Epithelial cell of proximal tubule (primary cell): ENCODE data around the gene PLXNC1. TPM values are rescaled to one million over a fixed set of nuclear protein-coding genes. Genes with fewer than 3 reads are reported as not detected.

ENCODE experiments used
- DNase-seq: peaks from one replicate; pipeline ENCODE4 v3.0.0-alpha.2; 2011; ENCODE audit warnings: low read depth
- H3K4me3 ChIP-seq: 2 replicates; pipeline ENCODE4 v1.5.1; 2011; ENCODE audit warnings: low read depth, mild to moderate bottlenecking, low read length
- total RNA-seq: library from RNA; depleted of rRNA; stranded (reverse); fragments of >200 nt; gene quantifications from 2 replicates; pipeline ENCODE4 v1.2.3, GENCODE V29; 2015
- TF ChIP-seq, protein P1 (sequence below): conservative IDR thresholded peaks from 2 replicates; pipeline ENCODE4 v1.5.1; 2012; ENCODE audit warnings: low read depth, mild to moderate bottlenecking, low read length

Gene PLXNC1
- total RNA-seq, 1 donor from 2014 or later = 0.06 TPM

DNA sequence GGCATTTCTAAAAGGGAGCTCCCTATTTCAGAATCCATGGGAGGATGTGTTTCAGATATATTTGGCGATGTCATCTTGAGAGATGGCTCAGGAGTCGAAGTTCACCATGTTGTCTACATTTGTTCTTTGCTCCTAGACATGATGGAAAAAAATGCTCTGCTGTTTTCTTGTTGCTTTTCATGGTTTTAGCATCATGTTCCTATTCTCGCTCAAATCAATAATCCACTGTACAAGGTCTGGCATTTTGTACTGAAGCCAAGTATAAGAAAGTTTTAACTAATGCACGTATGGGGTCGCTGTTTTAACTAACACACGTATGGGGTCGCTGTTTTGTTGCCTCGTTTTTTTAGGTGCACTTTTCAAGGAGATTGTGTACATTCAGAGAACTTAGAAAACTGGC lies 60.9 kb downstream of the PLXNC1 start:
- no peak for DNase-seq
- TF ChIP-seq, protein P1, sequence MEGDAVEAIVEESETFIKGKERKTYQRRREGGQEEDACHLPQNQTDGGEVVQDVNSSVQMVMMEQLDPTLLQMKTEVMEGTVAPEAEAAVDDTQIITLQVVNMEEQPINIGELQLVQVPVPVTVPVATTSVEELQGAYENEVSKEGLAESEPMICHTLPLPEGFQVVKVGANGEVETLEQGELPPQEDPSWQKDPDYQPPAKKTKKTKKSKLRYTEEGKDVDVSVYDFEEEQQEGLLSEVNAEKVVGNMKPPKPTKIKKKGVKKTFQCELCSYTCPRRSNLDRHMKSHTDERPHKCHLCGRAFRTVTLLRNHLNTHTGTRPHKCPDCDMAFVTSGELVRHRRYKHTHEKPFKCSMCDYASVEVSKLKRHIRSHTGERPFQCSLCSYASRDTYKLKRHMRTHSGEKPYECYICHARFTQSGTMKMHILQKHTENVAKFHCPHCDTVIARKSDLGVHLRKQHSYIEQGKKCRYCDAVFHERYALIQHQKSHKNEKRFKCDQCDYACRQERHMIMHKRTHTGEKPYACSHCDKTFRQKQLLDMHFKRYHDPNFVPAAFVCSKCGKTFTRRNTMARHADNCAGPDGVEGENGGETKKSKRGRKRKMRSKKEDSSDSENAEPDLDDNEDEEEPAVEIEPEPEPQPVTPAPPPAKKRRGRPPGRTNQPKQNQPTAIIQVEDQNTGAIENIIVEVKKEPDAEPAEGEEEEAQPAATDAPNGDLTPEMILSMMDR = no peak
- no peak overlapping the region for H3K4me3 ChIP-seq

DNA sequence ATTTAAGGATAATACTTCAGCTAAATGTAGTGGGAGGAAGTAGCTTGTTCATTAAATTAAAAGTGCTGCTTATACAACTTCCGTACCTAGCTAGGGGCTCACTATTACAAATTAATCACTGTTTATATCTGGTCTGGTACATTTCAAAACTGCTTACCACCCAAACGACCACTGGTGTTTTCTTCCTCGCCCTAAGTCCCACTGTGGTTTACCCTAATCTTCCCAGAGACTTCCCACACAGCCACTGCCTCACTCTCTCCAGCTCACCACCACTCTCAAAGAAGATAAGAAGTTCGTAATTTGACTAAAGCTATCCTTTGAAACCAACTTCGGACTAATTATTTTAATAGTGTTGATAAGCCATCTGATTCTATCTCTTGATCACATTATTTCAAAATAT lies 62.6 kb downstream of the PLXNC1 start:
- TF ChIP-seq, protein P1 = no peak
- no peak overlapping the region for H3K4me3 ChIP-seq
- no peak for DNase-seq

DNA sequence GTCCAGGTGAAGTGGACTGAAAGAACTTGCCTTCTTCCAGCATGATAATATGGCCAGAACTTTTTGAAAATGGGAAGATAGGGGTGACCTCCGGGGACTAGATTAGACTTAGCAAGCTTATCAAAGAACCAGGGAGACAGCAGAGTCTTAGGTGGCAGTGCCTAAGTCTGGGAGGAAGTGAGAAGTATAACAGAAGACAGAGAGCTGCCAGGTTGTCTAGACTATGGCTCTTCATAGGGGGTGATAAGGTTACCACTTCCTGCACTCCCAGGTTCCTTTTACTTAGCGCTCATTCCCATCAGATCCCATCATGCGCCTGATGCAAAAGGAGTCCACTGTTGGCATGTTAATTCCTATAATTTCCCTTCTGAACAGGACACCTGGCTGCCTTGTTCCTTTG lies 69.9 kb downstream of the PLXNC1 start:
- no peak for DNase-seq
- TF ChIP-seq, protein P1 = no peak
- no peak overlapping the region for H3K4me3 ChIP-seq

DNA sequence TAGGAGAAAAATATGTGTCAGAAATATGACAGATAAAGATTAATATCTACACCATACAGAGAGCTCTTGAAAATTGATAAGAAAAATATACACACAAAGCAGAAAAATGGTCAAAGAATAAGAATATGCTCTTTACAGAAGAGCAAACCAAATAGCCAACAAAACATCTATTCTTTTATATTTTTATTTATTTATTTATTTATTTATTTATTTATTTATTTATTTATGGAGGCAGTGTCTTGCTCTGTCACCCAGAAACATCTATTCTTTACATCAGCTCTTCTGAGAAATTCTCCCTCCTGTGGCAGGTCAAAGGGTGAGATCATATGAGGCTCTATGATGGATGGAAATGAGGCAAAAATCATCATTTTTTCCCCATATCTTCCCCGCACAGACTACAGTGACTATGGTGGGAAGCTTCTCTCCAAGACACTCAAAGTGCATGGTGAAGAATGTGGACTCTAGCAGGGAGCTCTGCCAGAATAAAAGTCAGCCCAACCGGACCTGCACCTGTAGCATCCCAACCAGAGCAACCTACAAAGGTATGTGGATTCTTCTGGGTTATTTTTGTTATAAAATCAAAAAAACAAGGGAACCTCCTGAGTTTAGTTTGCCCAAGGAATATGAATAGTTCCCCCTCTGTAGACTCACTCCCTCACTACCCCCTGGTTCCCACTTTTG lies 71.4 kb downstream of the PLXNC1 start:
- no peak overlapping the region for H3K4me3 ChIP-seq
- TF ChIP-seq, protein P1 = no peak
- DNase-seq = no peak

DNA sequence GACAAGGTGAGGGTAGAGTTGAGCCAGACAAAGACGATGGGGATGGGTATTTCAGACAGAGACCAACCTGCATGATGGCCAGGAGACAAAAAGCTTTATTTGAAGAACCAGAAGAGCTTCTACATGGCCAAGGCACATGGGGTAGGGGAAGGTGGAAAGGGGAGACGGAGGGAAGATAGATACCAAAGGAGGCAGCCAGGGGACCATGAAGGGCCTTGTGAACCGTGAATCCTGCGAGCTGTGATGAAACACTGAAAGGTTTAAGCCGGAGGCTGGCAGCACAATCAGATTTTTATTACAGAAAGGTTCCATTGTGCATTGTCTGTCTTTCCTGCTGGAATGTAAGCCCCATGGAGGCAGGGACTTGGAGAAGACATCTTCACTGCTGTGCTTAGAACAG lies 72.4 kb downstream of the PLXNC1 start:
- TF ChIP-seq, protein P1 = no peak
- no peak for DNase-seq
- H3K4me3 ChIP-seq = no peak overlapping the region

DNA sequence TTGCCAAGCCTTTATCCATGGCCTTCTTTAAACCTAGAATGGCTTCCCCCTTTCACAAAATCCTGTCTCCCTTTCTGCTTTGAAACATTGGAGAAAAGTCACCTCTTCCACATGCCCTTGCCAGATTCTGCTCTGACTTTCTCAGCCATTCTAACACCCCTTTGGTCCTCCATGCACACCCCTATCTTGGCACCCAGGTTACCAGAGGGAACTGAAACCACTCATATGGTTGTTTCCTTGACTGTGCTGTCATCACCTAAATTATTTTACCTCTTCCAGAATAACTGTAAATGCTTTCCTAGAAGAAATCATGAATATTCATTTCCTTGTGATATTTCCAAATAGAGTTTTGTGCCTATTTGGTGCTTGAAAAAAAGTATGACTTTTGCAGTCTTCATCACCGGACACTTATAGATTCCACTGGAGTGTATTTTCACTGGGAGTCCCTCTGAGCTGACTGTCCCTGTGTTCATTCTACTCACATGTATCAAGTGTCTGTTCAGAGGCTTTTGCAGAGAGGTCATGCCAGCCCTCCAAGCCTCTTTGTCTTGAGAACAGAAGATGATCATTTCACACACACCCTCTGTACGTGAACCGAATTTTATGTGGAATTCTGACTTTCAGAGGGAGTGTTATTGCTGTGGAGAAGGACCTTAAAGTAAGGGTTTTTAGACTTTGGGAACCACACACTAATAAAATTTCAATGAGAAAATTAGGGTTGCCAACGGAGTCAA lies 74.1 kb downstream of the PLXNC1 start:
- no peak overlapping the region for H3K4me3 ChIP-seq
- no peak for DNase-seq
- TF ChIP-seq, protein P1 = no peak
